Measurements from ENCODE around the gene RTP5. TPM values are rescaled to one million over a fixed set of nuclear protein-coding genes. Genes with fewer than 3 reads are reported as not detected.

The RTP5 gene
- total and polyA plus RNA-seq, 2 donors (not counting 1 experiment from before 2014, with no cell fraction given), result not detected

GRCh38 chr2:241842620-241843211 lies 26.8 kb upstream of the RTP5 start:
- Histone ChIP-seq H3K9me3 (ENCODE audit: control insufficient read depth, insufficient read depth, low read depth, low read length) (no peaks in the 10 kb centered on the region), H3K4me1 (ENCODE audit: control insufficient read depth, extremely low read depth, insufficient read depth, low read length) (no peaks in the 10 kb centered on the region), H3K9ac (ENCODE audit: insufficient read depth, low read length) (no peak overlapping the region), H3K36me3 (ENCODE audit: control insufficient read depth, insufficient read depth, low read length) (no peaks in the 10 kb centered on the region), H2AFZ (ENCODE audit: low read length) (no peak overlapping the region), H3K27me3 (ENCODE audit: control insufficient read depth, insufficient read depth, low read length) (no peaks in the 10 kb centered on the region), H3K79me2 (ENCODE audit: control insufficient read depth, insufficient read depth, low read length) (no peaks in the 10 kb centered on the region), H4K20me1 (ENCODE audit: control insufficient read depth, extremely low read depth, insufficient read depth, low read length) (no peaks in the 10 kb centered on the region), H3K27ac (ENCODE audit: insufficient read depth, low read length) (no peak overlapping the region), H3K4me3 (replicated peaks in 1 of 4; ENCODE audit: control extremely low read depth in 1 of 4, insufficient read depth in 1 of 4, low read depth in 3 of 4, low read length in 4 of 4) (no peak overlapping the region), H3K4me2 (ENCODE audit: extremely low read depth, insufficient read depth, low read length) (no peak overlapping the region)
- TF ChIP-seq EZH2 (IDR thresholded peaks at IDR 0.05; ENCODE audit: low read length, missing control alignments) (no peak), CTCF (conservative IDR thresholded peaks at IDR 0.05 in 1 of 2, IDR thresholded peaks at IDR 0.05 in 1 of 2; ENCODE audit: low read depth in 1 of 2, low read length in 2 of 2) (no peak)
- DNase-seq (ENCODE audit: low read depth in 2 of 2), result no peak

- Histone ChIP-seq H3K9me3 (ENCODE audit: control insufficient read depth, insufficient read depth, low read depth, low read length) (no peaks in the 10 kb centered on the region), H3K36me3 (ENCODE audit: control insufficient read depth, insufficient read depth, low read length) (no peaks in the 10 kb centered on the region), H3K9ac (ENCODE audit: insufficient read depth, low read length) (no peak overlapping the region), H3K4me1 (ENCODE audit: control insufficient read depth, extremely low read depth, insufficient read depth, low read length) (no peaks in the 10 kb centered on the region), H3K27ac (ENCODE audit: insufficient read depth, low read length) (no peak overlapping the region), H2AFZ (ENCODE audit: low read length) (no peak overlapping the region), H4K20me1 (ENCODE audit: control insufficient read depth, extremely low read depth, insufficient read depth, low read length) (no peaks in the 10 kb centered on the region), H3K27me3 (ENCODE audit: control insufficient read depth, insufficient read depth, low read length) (no peaks in the 10 kb centered on the region), H3K79me2 (ENCODE audit: control insufficient read depth, insufficient read depth, low read length) (no peaks in the 10 kb centered on the region), H3K4me3 (replicated peaks in 1 of 4; ENCODE audit: control extremely low read depth in 1 of 4, insufficient read depth in 1 of 4, low read depth in 3 of 4, low read length in 4 of 4) (no peak overlapping the region), H3K4me2 (ENCODE audit: extremely low read depth, insufficient read depth, low read length) (no peak overlapping the region)
- TF ChIP-seq EZH2 (IDR thresholded peaks at IDR 0.05; ENCODE audit: low read length, missing control alignments) (no peak), CTCF (conservative IDR thresholded peaks at IDR 0.05 in 1 of 2, IDR thresholded peaks at IDR 0.05 in 1 of 2; ENCODE audit: low read depth in 1 of 2, low read length in 2 of 2) (no peak)
- DNase-seq (ENCODE audit: low read depth in 2 of 2), result no peak
Observed at GRCh38 chr2:241843321-241844065, 26.0 kb upstream of the RTP5 start.

GRCh38 chr2:241844066-241844728 lies 25.3 kb upstream of the RTP5 start:
- DNase-seq (ENCODE audit: low read depth in 2 of 2), result peak; percentile 32 to 67
- Histone ChIP-seq H3K79me2 (ENCODE audit: control insufficient read depth, insufficient read depth, low read length) (no peaks in the 10 kb centered on the region), H3K4me3 (replicated peaks in 1 of 4; ENCODE audit: control extremely low read depth in 1 of 4, insufficient read depth in 1 of 4, low read depth in 3 of 4, low read length in 4 of 4) (peak overlapping the region; percentile 17 to 47 (median 24)), H4K20me1 (ENCODE audit: control insufficient read depth, extremely low read depth, insufficient read depth, low read length) (no peaks in the 10 kb centered on the region), H3K27me3 (ENCODE audit: control insufficient read depth, insufficient read depth, low read length) (no peaks in the 10 kb centered on the region), H3K9me3 (ENCODE audit: control insufficient read depth, insufficient read depth, low read depth, low read length) (no peaks in the 10 kb centered on the region), H3K36me3 (ENCODE audit: control insufficient read depth, insufficient read depth, low read length) (no peaks in the 10 kb centered on the region), H3K4me2 (ENCODE audit: extremely low read depth, insufficient read depth, low read length) (peak overlapping the region; percentile 82), H3K4me1 (ENCODE audit: control insufficient read depth, extremely low read depth, insufficient read depth, low read length) (no peaks in the 10 kb centered on the region), H2AFZ (ENCODE audit: low read length) (no peak overlapping the region), H3K9ac (ENCODE audit: insufficient read depth, low read length) (peak overlapping the region; percentile 30), H3K27ac (ENCODE audit: insufficient read depth, low read length) (no peak overlapping the region)
- TF ChIP-seq CTCF (conservative IDR thresholded peaks at IDR 0.05 in 1 of 2, IDR thresholded peaks at IDR 0.05 in 1 of 2; ENCODE audit: low read depth in 1 of 2, low read length in 2 of 2) (no peak), EZH2 (IDR thresholded peaks at IDR 0.05; ENCODE audit: low read length, missing control alignments) (no peak)

Data from fibroblast of lung (primary cell).